ENCODE data around the gene RNF222.
"Not testable (repeated sequence)": the region's sequence is repeated elsewhere in the genome, so short reads cannot be mapped to it uniquely, and the experiment has no call there.

RNF222 gene

DNA sequence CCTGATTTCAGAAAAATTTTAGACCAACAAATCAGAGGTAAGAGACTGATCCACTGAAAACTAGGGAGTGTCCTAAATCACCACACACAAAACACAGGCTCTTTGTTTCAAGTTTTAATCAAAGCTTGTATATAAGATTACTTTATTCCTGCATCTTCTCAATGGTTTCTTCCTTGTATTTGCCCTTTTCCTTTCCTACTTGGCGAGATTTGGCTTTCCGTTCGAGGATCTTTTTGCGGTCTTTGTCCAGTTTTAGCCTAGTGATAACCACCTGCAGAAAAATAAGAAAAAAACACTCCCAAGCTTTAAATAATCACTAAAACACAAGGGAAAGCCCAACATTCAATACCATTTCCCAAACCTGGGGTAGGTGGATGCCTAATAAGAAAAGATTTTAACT, 20.2 kb downstream of the RNF222 start:
- ChIA-PET POLR2A (no interaction called here), CTCF (interaction anchor here (1.0 to 2.8 kb wide), 8 partner anchors 16 to 408 kb away, joined by 3 to 18 read pairs (median 4); no protein-coding TSS in a partner anchor)
- DNase-seq (ENCODE audit: extremely low spot score) = no peak
- TF ChIP-seq, protein P1, sequence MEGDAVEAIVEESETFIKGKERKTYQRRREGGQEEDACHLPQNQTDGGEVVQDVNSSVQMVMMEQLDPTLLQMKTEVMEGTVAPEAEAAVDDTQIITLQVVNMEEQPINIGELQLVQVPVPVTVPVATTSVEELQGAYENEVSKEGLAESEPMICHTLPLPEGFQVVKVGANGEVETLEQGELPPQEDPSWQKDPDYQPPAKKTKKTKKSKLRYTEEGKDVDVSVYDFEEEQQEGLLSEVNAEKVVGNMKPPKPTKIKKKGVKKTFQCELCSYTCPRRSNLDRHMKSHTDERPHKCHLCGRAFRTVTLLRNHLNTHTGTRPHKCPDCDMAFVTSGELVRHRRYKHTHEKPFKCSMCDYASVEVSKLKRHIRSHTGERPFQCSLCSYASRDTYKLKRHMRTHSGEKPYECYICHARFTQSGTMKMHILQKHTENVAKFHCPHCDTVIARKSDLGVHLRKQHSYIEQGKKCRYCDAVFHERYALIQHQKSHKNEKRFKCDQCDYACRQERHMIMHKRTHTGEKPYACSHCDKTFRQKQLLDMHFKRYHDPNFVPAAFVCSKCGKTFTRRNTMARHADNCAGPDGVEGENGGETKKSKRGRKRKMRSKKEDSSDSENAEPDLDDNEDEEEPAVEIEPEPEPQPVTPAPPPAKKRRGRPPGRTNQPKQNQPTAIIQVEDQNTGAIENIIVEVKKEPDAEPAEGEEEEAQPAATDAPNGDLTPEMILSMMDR (IDR thresholded peaks at IDR 0.05; ENCODE audit: control extremely low read depth, extremely low read depth, low read depth, missing control alignments) = no peak

DNA sequence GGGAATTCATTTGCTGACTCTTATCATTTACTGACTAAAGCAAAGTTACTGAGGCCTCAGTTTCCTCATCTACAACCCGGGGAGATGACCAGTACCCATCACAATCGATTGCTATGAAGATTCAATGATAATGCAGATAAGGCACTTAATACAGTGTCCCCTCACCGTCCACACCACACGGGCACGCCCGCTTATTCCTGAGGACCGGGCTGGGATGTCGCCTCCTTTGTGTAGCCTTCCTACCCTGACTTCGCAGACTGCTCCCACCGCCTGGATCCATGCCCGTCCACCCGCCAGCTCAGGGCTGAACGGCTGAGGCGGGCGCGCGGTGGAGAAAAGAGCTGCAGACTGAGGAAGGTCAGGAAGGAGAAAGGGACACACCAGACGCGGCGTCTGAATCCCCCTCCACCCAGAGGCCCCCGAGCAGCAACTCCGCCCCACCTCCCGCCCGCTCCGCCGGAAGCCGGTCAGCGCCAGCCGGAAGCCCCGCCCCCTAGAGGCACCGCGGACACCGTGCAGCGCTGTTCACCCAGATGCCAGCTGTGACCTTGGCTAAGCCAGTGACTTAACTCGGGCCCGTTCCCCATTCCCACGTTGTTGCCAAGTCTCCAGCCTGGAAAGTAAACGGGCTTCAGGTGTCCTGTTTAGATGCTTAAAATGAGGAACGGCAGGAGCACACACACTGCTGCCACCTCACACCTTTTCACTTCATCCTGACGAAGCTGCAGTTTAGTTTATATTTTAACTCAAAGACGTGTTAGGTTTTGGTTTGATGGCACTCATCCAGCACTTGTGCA, 21.2 kb downstream of the RNF222 start, which contains the start of gene KRABD2:
Gene KRABD2 (minus strand): TSS at position 434 of the 797 bp plus-strand sequence.
- TF ChIP-seq, protein P1 (IDR thresholded peaks at IDR 0.05; ENCODE audit: control extremely low read depth, extremely low read depth, low read depth, missing control alignments) = peak; percentile 66
- POLR2A ChIA-PET = interaction anchor here (0.6 kb wide), 1 partner anchor 213 kb away, joined by 3 read pairs; no protein-coding TSS in a partner anchor
- CTCF ChIA-PET = interaction anchor here (0.5 to 2.8 kb wide), 16 partner anchors 14 to 431 kb away, joined by 3 to 18 read pairs (median 4); no protein-coding TSS in a partner anchor
- peak; percentile 97 for DNase-seq (ENCODE audit: extremely low spot score)

DNA sequence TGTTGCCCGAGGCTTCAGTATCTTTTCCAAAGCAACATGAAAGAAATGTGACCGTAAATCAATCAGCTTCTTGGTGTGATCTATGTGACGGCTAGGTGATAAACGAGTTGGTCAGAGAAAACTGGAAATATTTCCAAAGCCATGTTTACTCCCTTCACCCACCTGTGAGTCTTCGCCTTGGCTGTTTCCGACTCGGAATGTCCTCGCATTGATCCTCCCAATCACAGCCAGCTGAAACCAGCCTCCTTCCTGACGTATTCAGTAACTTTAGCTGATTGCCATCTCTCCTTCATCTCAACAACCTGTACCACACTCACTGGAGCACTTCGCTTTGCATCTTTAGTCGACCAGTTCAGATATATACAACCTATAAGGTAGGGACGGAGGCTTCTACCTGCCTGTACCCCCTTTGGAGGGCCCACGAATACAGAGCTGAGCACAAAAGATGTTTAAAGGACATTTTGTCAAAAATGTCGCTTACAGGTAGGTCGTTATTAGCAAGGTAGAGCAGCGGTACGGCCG, 21.8 kb downstream of the RNF222 start:
- TF ChIP-seq, protein P1 (IDR thresholded peaks at IDR 0.05; ENCODE audit: control extremely low read depth, extremely low read depth, low read depth, missing control alignments) = no peak
- POLR2A ChIA-PET = interaction anchor here (0.5 to 1.0 kb wide), 3 partner anchors 35 to 202 kb away, joined by 3 to 7 read pairs (median 3); no protein-coding TSS in a partner anchor
- DNase-seq (ENCODE audit: extremely low spot score) = no peak
- CTCF ChIA-PET = interaction anchor here (0.9 to 2.8 kb wide), 9 partner anchors 8 to 432 kb away, joined by 3 to 18 read pairs (median 5); no protein-coding TSS in a partner anchor

GRCh38 chr17:8373856-8374255, 23.8 kb downstream of the RNF222 start:
- not testable (repeated sequence) for DNase-seq (ENCODE audit: extremely low spot score)

GRCh38 chr17:8372422-8372821, 25.2 kb downstream of the RNF222 start:
- TF ChIP-seq, protein P1 (IDR thresholded peaks at IDR 0.05; ENCODE audit: control extremely low read depth, extremely low read depth, low read depth, missing control alignments) = no peak
- no peak for DNase-seq (ENCODE audit: extremely low spot score)
- CTCF ChIA-PET = no interaction called here

More at GRCh38 chr17:8373856-8374255, 23.8 kb downstream of the RNF222 start:
- CTCF ChIA-PET, POLR2A ChIA-PET: not testable (repeated sequence)

DNA sequence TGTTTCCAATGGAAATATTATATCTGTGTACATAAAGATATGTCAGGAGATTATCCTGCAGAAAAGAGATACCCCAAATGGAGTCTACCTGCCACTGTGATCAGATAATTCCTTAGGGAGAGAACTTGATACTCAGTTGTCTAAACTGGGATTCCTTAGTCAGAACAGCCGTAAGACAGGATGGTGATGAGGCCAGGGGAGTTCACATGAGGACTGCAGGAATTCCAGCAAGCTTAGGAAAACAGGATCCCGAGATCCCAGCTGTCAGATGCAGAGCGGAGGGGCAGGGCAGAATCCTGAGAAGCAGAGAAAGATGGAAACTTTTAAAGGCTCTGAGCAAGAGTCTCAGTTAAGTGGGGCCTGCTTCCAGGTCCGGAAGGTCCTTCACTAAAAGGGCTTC, 25.8 kb downstream of the RNF222 start:
- ChIA-PET POLR2A (no interaction called here), CTCF (interaction anchor here (2.3 kb wide), 1 partner anchor 11 kb away, joined by 6 read pairs; no protein-coding TSS in a partner anchor)
- no peak for DNase-seq (ENCODE audit: extremely low spot score)
- TF ChIP-seq, protein P1 (IDR thresholded peaks at IDR 0.05; ENCODE audit: control extremely low read depth, extremely low read depth, low read depth, missing control alignments) = no peak

More at GRCh38 chr17:8372422-8372821, 25.2 kb downstream of the RNF222 start:
- POLR2A ChIA-PET = no interaction called here

Data from GM10248 (cell line).